H9 (cell line): ENCODE measurements around the gene PDIA3. TPM values are rescaled to one million over a fixed set of nuclear protein-coding genes. Genes with fewer than 3 reads are reported as not detected.

Source experiments
- DNase-seq: peaks from one replicate; pipeline ENCODE4 v3.0.0-alpha.2; 2017
- H2AFZ ChIP-seq: one replicate; pipeline ENCODE4 v1.6.1; 2013; ENCODE audit warnings: mild to moderate bottlenecking, low read length, control low read depth, moderate library complexity
- H2AK5ac ChIP-seq: 2 replicates; pipeline ENCODE4 v1.6.1; 2013; ENCODE audit warnings: low read length, control low read depth, mixed read lengths; ENCODE audit not compliant: insufficient read length
- H2BK120ac ChIP-seq: one replicate; pipeline ENCODE4 v1.6.1; 2013; ENCODE audit warnings: low read depth, mild to moderate bottlenecking, low read length, control low read depth, inconsistent platforms; ENCODE audit not compliant: poor library complexity, severe bottlenecking
- H2BK12ac ChIP-seq: 2 replicates; pipeline ENCODE4 v1.6.1; 2013; ENCODE audit warnings: low read length, control low read depth, mixed read lengths, low read depth; ENCODE audit not compliant: insufficient read length
- H2BK15ac ChIP-seq: 2 replicates; pipeline ENCODE4 v1.6.1; 2013; ENCODE audit warnings: low read depth, low read length, control low read depth
- H2BK20ac ChIP-seq: one replicate; pipeline ENCODE4 v1.6.1; 2013; ENCODE audit warnings: low read depth, mild to moderate bottlenecking, low read length, control low read depth, inconsistent platforms; ENCODE audit not compliant: poor library complexity, severe bottlenecking
- H2BK5ac ChIP-seq: 2 replicates; pipeline ENCODE4 v1.6.1; 2013; ENCODE audit warnings: low read length, control low read depth, mixed read lengths; ENCODE audit not compliant: insufficient read length
- H3K14ac ChIP-seq: 2 replicates; pipeline ENCODE4 v1.6.1; 2013; ENCODE audit warnings: low read length, control low read depth; ENCODE audit not compliant: insufficient read depth
- H3K18ac ChIP-seq: 2 replicates; pipeline ENCODE4 v1.6.1; 2013; ENCODE audit warnings: low read depth, mild to moderate bottlenecking, mixed read lengths, low read length, control low read depth; ENCODE audit not compliant: insufficient read length
- H3K23ac ChIP-seq: 2 replicates; pipeline ENCODE4 v1.6.1; 2013; ENCODE audit warnings: low read length, control low read depth, mixed read lengths, low read depth; ENCODE audit not compliant: insufficient read length
- H3K23me2 ChIP-seq: 2 replicates; pipeline ENCODE4 v1.6.1; 2013; ENCODE audit warnings: low read depth, mild to moderate bottlenecking, mixed read lengths, low read length, control low read depth; ENCODE audit not compliant: insufficient read length, poor library complexity, severe bottlenecking
- H3K27ac ChIP-seq: 2 replicates; pipeline ENCODE4 v1.5.1; 2013; ENCODE audit warnings: low read length, control low read depth, mixed read lengths, low read depth; ENCODE audit not compliant: insufficient read length
- H3K27me3 ChIP-seq: 2 replicates; pipeline ENCODE4 v1.6.1; 2013; ENCODE audit warnings: low read length, control low read depth, inconsistent platforms; ENCODE audit not compliant: insufficient read depth
- H3K4ac ChIP-seq: 2 replicates; pipeline ENCODE4 v1.6.1; 2013; ENCODE audit warnings: low read depth, mild to moderate bottlenecking, control low read depth, inconsistent platforms, low read length, moderate library complexity
- H3K4me1 ChIP-seq: 2 replicates; pipeline ENCODE4 v1.6.1; 2013; ENCODE audit warnings: low read length, control low read depth, inconsistent platforms; ENCODE audit not compliant: insufficient read depth
- H3K4me2 ChIP-seq: 2 replicates; pipeline ENCODE4 v1.6.1; 2013; ENCODE audit warnings: low read length, control low read depth, mixed read lengths; ENCODE audit not compliant: insufficient read length, insufficient read depth
- H3K56ac ChIP-seq: 2 replicates; pipeline ENCODE4 v1.6.1; 2013; ENCODE audit warnings: low read depth, mild to moderate bottlenecking, mixed read lengths, low read length, control low read depth; ENCODE audit not compliant: insufficient read length
- H3K79me1 ChIP-seq: 2 replicates; pipeline ENCODE4 v1.6.1; 2013; ENCODE audit warnings: low read depth, mild to moderate bottlenecking, moderate library complexity, low read length, control low read depth, inconsistent platforms; ENCODE audit not compliant: insufficient read depth, poor library complexity, severe bottlenecking
- H3K79me2 ChIP-seq: 2 replicates; pipeline ENCODE4 v1.6.1; 2013; ENCODE audit warnings: low read length, control low read depth, inconsistent platforms; ENCODE audit not compliant: insufficient read depth
- H3K9ac ChIP-seq: 2 replicates; pipeline ENCODE4 v1.6.1; 2013; ENCODE audit warnings: low read length, control low read depth, mixed read lengths; ENCODE audit not compliant: insufficient read length; ENCODE audit errors: extremely low read depth
- H3K9me3 ChIP-seq: one replicate; pipeline ENCODE4 v1.6.1; 2013; ENCODE audit warnings: low read depth, low read length, inconsistent platforms; ENCODE audit not compliant: control insufficient read depth
- H3T11ph ChIP-seq: one replicate; pipeline ENCODE4 v1.6.1; 2013; ENCODE audit warnings: mild to moderate bottlenecking, low read length, control low read depth, inconsistent platforms
- H4K20me1 ChIP-seq: one replicate; pipeline ENCODE4 v1.6.1; 2013; ENCODE audit not compliant: control insufficient read depth, insufficient read length, insufficient read depth
- H4K5ac ChIP-seq: 2 replicates; pipeline ENCODE4 v1.6.1; 2013; ENCODE audit warnings: low read depth, mild to moderate bottlenecking, mixed read lengths, low read length, control low read depth; ENCODE audit not compliant: insufficient read length
- H4K8ac ChIP-seq: replicated peaks from 2 replicates; pipeline ENCODE4 v1.6.1; 2013; ENCODE audit warnings: low read length, control low read depth, mixed read lengths, low read depth; ENCODE audit not compliant: insufficient read length
- H4K91ac ChIP-seq: 2 replicates; pipeline ENCODE4 v1.6.1; 2013; ENCODE audit warnings: low read depth, mild to moderate bottlenecking, moderate library complexity, mixed read lengths, low read length, control low read depth; ENCODE audit not compliant: insufficient read length
- H3K27ac Mint-ChIP-seq, 3 experiments: 2 replicates in 2 of 3; 3 replicates in 1 of 3; pipeline ENCODE4 v1.8.0; 2020 to 2021; ENCODE audit warnings: mixed read lengths in 3 of 3, mild to moderate bottlenecking in 1 of 3, moderate library complexity in 1 of 3
- H3K27me3 Mint-ChIP-seq: 2 replicates; pipeline ENCODE4 v1.8.0; 2021; ENCODE audit warnings: low read depth, mild to moderate bottlenecking, moderate library complexity, mixed read lengths
- H3K36me3 Mint-ChIP-seq, 3 experiments: 2 replicates in 2 of 3; 3 replicates in 1 of 3; pipeline ENCODE4 v1.8.0; 2020 to 2021; ENCODE audit warnings: low read depth in 3 of 3, mixed read lengths in 3 of 3; ENCODE audit not compliant: insufficient read depth in 1 of 3
- H3K4me1 Mint-ChIP-seq, 2 experiments: 2 replicates each; pipeline ENCODE4 v1.8.0; 2020; ENCODE audit warnings: mixed read lengths in 2 of 2
- H3K4me3 Mint-ChIP-seq, 2 experiments: 2 replicates in 1 of 2; 3 replicates in 1 of 2; pipeline ENCODE4 v1.8.0; 2020 to 2021; ENCODE audit warnings: mild to moderate bottlenecking in 2 of 2, mixed read lengths in 2 of 2, moderate library complexity in 1 of 2
- H3K9me3 Mint-ChIP-seq, 2 experiments: 2 replicates in 1 of 2; 3 replicates in 1 of 2; pipeline ENCODE4 v1.8.0; 2020; ENCODE audit warnings: mild to moderate bottlenecking in 2 of 2, mixed read lengths in 2 of 2, moderate library complexity in 1 of 2
- CTCF ChIP-seq: fragments of 200-600 bp; sonication (generic); conservative IDR thresholded peaks from 3 replicates; pipeline ENCODE4 v1.8.0; 2021; ENCODE audit warnings: antibody characterized with exemption, mild to moderate bottlenecking
- WGBS: extraction: QIAGEN DNeasy Blood & Tissue Kit; methylation state at CpG from one replicate; pipeline ENCODE4 v1.1.7; 2013; ENCODE audit warnings: missing lambda C conversion rate, low lambda C conversion rate, mixed read lengths; ENCODE audit not compliant: insufficient read length; ENCODE audit errors: extremely low coverage; 5-methylcytosine and 5-hydroxymethylcytosine counted together
- total RNA-seq: library from RNA; stranded (reverse); gene quantifications from 2 replicates; pipeline ENCODE4 v1.2.1, GENCODE V29; 2021

The PDIA3 gene
- total RNA-seq, 1 experiment from 2014 or later, result 524 TPM

GRCh38 chr15:43775411-43775965 is 29.2 kb downstream of the PDIA3 start:
- H3K4me2 ChIP-seq, result peak overlapping the region; percentile 98
- no CpG with 5 or more reads among the region's 1 CpG for WGBS
- TF ChIP-seq CTCF, result peak; percentile 63

More at GRCh38 chr15:43775411-43775965, 29.2 kb downstream of the PDIA3 start:
- H3K14ac ChIP-seq, result no peak overlapping the region
- H3K79me1 ChIP-seq, result no peaks in the 10 kb centered on the region
- no peak overlapping the region for H2AFZ ChIP-seq
- H3K23ac ChIP-seq, result no peak overlapping the region
- Mint-ChIP-seq H3K27me3 (no peaks in the 10 kb centered on the region; the same call in 1 of the 2 replicates), H3K4me1 (peaks cover 12 to 13% of the 10 kb centered on the region in 2 experiments), H3K9me3 (no peaks in the 10 kb centered on the region; a peak in 1 of 5 replicates), H3K4me3 (peak overlapping the region; percentile 82 to 92), H3K36me3 (peaks cover 20 to 43% (median 29%) of the 10 kb centered on the region in 3 experiments; a peak in 6 of 7 replicates), H3K27ac (no peak overlapping the region; a peak in 2 of 7 replicates)
- H2BK120ac ChIP-seq, result no peak overlapping the region
- no peak overlapping the region for H4K8ac ChIP-seq
- no peak overlapping the region for H2BK12ac ChIP-seq
- no peak overlapping the region for H3K9ac ChIP-seq
- no peaks in the 10 kb centered on the region for H4K20me1 ChIP-seq
- H3K9me3 ChIP-seq, result no peaks in the 10 kb centered on the region
- H3K27ac ChIP-seq, result no peak overlapping the region
- DNase-seq, result peak; percentile 76
- no peak overlapping the region for H4K5ac ChIP-seq
- no peak overlapping the region for H2BK15ac ChIP-seq
- no peak overlapping the region for H2BK20ac ChIP-seq
- H3K18ac ChIP-seq, result no peak overlapping the region
- H3K79me2 ChIP-seq, result no peaks in the 10 kb centered on the region
- H3K27me3 ChIP-seq, result no peaks in the 10 kb centered on the region
- no peak overlapping the region for H3T11ph ChIP-seq
- no peak overlapping the region for H3K56ac ChIP-seq
- no peaks in the 10 kb centered on the region; the same call in 1 of the 2 replicates for H3K4me1 ChIP-seq
- H3K4ac ChIP-seq, result no peak overlapping the region
- peaks cover 13% of the 10 kb centered on the region for H3K23me2 ChIP-seq
- no peak overlapping the region for H4K91ac ChIP-seq
- H2BK5ac ChIP-seq, result no peak overlapping the region
- H2AK5ac ChIP-seq, result no peak overlapping the region
